Measurements from ENCODE around the gene CD200.
"Not testable (repeated sequence)": the region's sequence is repeated elsewhere in the genome, so short reads cannot be mapped to it uniquely, and the experiment has no call there.

The CD200 gene

DNA sequence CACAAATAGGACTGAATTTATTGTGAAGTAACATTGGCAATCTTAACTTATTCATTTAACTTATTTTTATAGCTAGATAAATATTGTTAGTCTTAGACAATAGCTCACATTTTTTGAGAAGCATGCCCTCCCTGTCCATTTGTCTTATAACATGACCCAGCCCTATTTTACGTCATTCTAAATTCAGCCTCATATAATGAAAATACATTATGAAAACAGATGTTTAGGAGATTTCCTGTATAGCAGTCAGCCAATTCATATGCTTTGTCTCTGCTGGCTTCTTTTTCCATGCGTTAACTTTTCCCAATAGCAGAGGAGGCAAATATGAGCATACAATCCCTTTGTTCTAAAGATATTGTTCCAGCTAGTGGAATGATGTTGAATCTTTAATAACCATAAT, 29.3 kb downstream of the CD200 start:
- DNase-seq: no peak

- no peak for DNase-seq
Measured at GRCh38 chr3:112364291-112364690, 31.3 kb downstream of the CD200 start.

DNA sequence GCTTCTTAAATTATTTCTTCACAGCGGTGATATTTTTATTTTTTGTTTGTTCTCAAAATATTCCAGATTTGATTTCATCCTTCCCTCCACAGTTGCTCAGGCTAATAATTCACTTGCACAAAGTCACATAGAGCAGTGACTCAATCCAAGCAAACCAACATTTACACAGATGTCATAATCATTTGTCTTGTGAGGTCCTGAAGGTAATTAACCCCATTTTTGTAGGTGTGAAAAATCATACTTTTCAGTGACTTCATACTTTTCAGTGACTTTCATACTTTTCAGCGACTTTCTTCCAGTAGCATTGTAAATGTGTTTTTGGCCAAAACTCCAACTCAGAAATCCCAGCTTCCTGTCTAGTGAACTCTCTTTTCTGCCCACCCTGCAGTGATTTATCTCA, 32.1 kb downstream of the CD200 start:
- no peak for DNase-seq

- no peak for DNase-seq
Measured at GRCh38 chr3:112365636-112366035, 32.7 kb downstream of the CD200 start.

DNA sequence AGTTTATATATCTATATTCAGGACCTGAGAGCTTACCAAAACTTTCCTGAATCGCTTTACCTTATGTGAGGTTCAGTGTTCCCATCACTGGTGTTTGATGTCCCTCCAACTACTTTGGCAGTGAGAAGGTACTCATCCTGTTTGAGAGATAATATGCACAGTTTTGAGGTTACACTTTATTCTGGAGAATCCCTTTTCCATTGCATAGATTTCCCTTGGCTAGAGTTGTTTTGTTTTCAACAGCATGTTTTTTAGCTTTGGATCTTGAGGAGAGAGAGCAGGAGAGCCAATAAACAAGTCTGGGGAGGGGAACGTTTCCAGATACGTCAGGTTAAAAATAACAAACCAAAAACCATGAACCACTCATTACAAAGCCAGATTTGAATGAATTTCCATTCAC, 33.6 kb downstream of the CD200 start:
- no peak for DNase-seq

- DNase-seq: no peak
Measured at GRCh38 chr3:112371569-112371968, 38.6 kb downstream of the CD200 start.

DNA sequence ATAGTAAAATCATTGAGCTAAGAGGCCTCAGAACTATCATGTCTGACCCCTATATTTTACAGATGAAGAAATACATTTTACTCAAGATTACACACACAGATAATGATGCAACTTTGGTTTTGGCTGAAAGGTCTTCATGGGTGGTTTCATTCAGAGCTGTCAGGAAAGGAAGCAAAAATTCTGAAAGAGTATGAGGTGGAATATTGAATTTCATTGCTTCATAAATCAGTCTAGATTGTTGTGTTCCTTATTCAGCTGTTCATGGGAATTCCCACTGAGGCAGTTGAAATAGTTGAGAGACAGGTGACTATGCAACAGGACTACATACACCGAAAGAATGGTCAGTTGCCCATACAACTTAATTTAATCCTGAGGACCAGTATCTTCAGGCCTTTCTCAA, 39.4 kb downstream of the CD200 start:
- DNase-seq: no peak

DNA sequence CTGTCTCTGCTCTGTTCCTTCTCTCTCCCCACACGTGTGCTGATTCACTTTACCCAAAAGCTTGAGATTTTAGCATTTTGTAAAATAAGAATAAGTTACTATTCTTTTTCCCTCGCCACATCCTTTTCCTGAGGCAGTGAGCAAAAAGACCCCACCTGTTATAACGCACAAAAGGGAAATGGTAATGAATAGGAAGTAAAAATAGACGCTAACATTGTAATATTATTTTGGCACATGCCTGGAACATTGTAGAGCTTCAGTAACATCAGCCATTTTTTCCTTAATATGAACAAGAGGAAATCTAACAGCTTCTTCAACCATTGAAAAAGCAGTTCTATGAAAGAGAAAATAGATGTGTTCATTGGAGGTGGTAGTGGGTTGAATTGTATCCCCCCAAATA, 40.5 kb downstream of the CD200 start:
- no peak for DNase-seq

DNA sequence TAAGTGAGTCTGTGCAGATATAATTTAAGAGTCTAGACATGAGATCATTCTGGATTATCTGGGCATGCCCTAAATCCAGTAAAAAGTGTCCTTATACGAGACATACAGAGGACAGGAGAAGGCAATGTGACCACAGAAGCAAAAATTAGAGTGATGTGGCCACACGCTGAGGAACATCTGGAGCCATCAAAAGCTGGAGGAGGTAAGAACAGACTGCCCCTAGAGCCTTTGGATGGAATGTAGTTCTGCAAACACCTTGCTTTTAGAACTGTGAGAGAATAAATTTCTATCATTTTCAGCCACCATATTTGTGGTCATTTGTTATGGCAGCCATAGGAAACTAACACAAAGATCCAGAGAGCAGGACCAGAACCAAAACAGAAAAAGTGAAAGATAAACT, 41.0 kb downstream of the CD200 start:
- no peak for DNase-seq

DNA sequence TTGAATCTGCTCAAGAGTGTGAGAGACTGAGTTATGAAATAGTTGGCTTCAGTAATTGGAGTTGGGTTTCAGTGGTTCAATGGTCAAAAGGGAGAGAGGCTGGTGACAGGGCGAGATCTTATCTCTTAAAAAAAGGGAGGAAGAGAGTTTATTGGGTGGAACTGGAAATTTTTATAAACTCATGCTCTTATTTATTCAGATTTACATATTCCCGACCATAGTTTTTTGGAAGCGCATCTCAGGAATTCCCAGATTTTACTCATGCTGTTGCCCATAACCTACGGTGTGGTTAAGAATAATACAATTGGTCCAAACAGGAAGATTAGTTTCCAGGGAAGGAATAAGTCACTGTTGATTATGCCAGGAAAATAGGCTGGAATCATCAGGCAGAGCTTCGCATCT, 41.4 kb downstream of the CD200 start:
- DNase-seq: no peak

GRCh38 chr3:112375117-112375516, 42.2 kb downstream of the CD200 start:
- DNase-seq: no peak

DNA sequence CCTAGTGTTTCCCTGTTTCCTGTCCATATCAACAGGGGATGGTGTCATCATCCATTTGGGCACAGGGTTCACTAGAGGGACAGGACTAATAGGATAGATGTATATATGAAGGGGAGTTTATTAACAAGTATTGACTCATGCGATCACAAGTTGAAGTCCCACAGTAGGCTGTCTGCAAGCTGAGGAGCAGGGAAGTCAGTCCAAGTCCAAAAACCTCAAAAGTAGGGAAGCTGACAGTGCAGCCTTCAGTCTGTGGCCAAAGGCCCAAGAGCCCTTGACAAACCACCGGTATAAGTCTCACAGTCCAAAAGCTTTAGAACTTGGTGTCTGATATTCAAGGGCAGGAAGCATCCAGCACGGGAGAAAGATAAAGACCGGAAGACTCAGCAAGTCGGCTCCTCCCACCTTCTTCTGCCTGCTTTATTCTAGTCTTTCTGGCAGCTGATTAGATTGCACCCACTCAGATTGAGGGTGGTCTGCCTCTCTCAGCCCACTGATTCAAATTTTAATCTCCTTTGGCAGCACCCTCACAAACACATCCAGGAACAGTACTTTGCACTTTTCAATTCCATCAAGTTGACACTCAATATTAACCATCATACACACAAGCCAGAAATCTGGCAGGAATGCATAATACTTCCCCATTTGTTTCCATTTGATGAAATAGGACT, 43.4 kb downstream of the CD200 start:
- no peak for DNase-seq

GRCh38 chr3:112376992-112377391, 44.0 kb downstream of the CD200 start:
- no peak for DNase-seq

- DNase-seq: no peak
Measured at GRCh38 chr3:112377568-112378071, 44.7 kb downstream of the CD200 start.

DNA sequence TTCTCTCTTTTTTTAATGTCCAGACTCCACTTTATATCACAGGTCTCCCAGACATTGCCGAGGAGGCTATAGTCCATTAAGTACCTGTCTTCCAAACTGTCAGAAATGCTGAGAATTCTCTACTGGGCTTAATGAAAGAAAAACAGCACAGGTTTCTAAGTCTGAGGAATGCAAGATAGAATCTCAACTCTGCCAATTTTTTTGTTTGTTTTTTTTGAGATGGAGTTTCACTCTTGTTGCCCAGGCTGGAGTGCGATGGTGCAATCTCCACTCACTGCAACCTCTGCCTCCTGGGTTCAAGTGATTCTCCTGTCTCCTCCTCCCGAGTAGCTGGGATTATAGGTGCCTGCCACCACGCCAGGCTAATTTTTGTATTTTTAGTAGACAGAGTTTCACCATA, 45.4 kb downstream of the CD200 start:
- not testable (repeated sequence) for DNase-seq

GRCh38 chr3:112379020-112379690, 46.2 kb downstream of the CD200 start:
- no peak for DNase-seq

DNA sequence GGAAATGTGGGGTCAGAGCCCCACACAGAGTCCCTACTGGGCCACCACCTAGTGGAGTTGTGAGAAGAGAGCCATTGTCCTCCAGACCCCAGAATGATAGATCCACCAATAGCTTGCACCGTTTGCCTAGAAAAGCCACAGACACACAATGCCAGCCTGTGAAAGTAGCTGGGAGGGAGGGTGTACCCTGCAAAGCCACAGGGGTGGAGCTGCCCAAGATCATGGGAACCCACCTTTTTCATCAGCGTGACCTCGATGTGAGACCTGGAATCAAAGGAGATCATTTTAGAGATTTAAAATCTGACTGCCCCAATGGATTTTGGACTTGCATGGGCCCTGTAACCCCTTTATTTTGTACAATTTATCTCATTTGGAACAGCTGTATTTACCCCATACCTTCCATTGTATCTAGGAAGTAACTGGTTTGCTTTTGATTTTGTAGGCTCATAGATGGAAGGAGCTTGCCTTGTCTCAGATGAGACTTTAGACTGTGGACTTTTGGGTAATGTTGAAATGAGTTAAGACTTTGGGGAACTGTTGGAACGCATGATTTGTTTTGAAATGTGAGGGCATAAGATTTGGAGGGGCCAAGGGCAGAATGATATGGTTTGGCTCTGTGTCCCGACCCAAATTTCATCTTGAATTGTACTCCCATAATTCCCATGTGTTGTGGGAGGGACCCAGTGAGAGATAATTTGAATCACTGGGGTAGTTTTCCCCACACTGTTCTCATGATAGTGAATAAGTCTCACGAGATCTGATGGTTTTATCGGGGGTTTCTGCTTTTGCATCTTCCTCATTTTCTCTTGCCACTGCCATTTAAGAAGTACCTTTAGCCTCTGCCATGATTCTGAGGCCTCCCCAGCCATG, 49.0 kb downstream of the CD200 start:
- DNase-seq: no peak

DNA sequence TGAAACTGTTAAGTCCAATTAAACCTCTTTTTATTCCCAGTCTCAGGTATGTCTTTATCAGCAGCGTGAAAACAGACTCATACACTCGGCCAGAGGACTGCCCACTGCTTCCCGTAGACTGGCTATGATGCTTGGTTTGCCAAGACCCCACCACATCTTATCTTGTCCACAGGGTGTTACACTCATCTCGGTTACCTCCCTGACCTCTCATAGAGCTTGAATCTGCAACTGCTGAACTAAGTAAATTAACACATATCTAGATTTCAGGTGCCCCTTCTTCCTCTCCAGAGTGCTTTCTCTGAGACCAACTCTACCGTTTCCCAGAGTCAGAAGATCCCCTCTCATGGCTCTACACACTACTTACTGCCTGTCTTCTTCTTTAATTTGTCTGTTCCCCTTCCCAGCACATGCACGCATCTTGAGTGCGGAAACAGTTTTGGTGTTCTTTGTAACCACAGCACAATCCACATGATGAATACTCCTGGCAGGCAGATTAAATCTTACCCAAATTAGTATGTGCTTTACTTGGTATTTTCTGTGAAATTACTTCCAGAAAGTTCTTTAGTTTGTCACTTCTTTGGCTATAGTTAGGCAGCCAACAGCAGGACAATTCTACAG, 49.7 kb downstream of the CD200 start:
- no peak for DNase-seq

- no peak for DNase-seq
Measured at GRCh38 chr3:112384769-112385168, 51.8 kb downstream of the CD200 start.

DNA sequence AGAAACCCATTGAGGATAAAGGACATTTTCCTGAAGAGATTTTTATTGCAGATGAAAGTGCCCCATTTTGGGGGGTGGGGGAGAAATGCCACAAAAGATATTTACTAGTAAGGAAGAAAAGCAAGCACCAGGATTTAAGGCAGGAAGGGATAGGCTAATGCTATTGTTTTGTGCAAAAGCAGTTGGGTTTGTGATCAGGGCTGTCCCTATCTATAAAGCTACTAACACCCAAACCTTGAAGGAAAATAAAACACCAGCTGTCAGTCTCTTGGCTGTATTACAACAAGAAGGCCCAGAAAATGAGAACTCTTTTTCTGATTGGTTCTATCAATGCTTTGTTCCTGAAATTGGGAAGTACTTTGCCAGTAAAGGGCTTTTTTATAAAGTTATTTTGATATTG, 56.0 kb downstream of the CD200 start:
- no peak for DNase-seq

DNA sequence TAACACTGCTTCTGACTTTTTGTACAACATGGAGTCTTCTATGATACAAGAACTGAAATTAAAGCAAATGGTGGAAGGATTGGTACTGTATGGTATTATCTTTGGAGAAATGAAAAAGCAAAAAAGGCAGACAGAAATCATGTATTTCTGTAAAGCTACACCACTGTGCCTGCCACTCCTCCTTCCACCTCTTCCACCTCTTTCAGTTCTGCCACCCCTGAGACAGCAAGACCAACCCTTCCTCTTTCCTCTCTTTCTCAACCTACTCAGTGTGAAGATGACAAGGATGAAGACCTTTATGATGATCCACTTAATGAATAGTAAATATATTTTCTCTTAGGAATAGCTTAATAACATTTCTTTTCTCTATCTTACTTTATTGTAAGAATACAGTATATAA, 57.0 kb downstream of the CD200 start:
- DNase-seq: no peak

- DNase-seq: no peak
Measured at GRCh38 chr3:112390783-112391641, 58.1 kb downstream of the CD200 start.
